Endothelial cell of umbilical vein (primary cell): ENCODE results near the gene TM4SF20. TPM values are rescaled to one million over a fixed set of nuclear protein-coding genes. Genes with fewer than 3 reads are reported as not detected.

Source experiments
- Bru-seq: library from RNA; stranded (reverse); fragments of 400-500 nt; gene quantifications from one replicate; lab custom pipeline; 2021; lab: Mats Ljungman, UMichigan
- BruChase-seq, 2 experiments: library from RNA; stranded (reverse); fragments of 400-500 nt; gene quantifications; one replicate each; lab custom pipeline; 2021; lab: Mats Ljungman, UMichigan
- BruUV-seq: library from RNA; stranded (reverse); fragments of 400-500 nt; replicated peaks from 2 replicates; lab custom pipeline; 2021; lab: Mats Ljungman, UMichigan
- CTCF ChIA-PET: fragments of 300-600, 350-600 bp; sonication (Branson Sonifier 250); formaldehyde crosslinking; loops from one replicate; lab custom pipeline; 2021; ENCODE audit warnings: antibody characterized with exemption, inconsistent platforms; lab: Charles Lee
- POLR2A ChIA-PET: fragments of 300-600, 350-600 bp; sonication (Branson Sonifier 250); formaldehyde crosslinking; loops from one replicate; lab custom pipeline; 2021; ENCODE audit warnings: antibody characterized with exemption, inconsistent platforms; lab: Charles Lee
- DNase-seq: peaks from one replicate; pipeline ENCODE4 v3.0.0-alpha.2; 2011; ENCODE audit warnings: low read depth, low spot score
- FAIRE-seq: peaks from 2 replicates; lab custom pipeline; 2011; peaks lifted over from hg19 to GRCh38; lab: Jason Lieb, UNC
- H2AFZ ChIP-seq: 2 replicates; pipeline ENCODE4 v1.6.0; 2012; ENCODE audit warnings: low read depth, low read length, control low read depth, inconsistent platforms
- H3K27ac ChIP-seq: 2 replicates; pipeline ENCODE4 v1.5.1; 2011; ENCODE audit warnings: low read depth, mild to moderate bottlenecking, control low read depth, low read length, moderate library complexity; ENCODE audit not compliant: insufficient read depth
- H3K27me3 ChIP-seq, 2 experiments: 2 replicates each; pipeline versions ENCODE4 v1.6.0 to v1.6.1; 2011; ENCODE audit warnings: low read length in 2 of 2, mixed read lengths in 1 of 2; ENCODE audit not compliant: control insufficient read depth in 2 of 2, insufficient read depth in 2 of 2
- H3K36me3 ChIP-seq, 2 experiments: 2 replicates in 1 of 2; 3 replicates in 1 of 2; pipeline ENCODE4 v1.5.1; 2011; ENCODE audit warnings: low read length in 2 of 2, mild to moderate bottlenecking in 1 of 2, moderate library complexity in 1 of 2; ENCODE audit not compliant: control insufficient read depth in 2 of 2, insufficient read depth in 2 of 2; ENCODE audit errors: extremely low read depth in 1 of 2
- H3K4me1 ChIP-seq: 3 replicates; pipeline ENCODE4 v1.5.1; 2011; ENCODE audit warnings: mild to moderate bottlenecking, low read length; ENCODE audit not compliant: control insufficient read depth, insufficient read depth; ENCODE audit errors: extremely low read depth
- H3K4me2 ChIP-seq: 2 replicates; pipeline ENCODE4 v1.6.1; 2011; ENCODE audit warnings: low read length, control low read depth, mixed read lengths; ENCODE audit not compliant: insufficient read depth
- H3K4me3 ChIP-seq, 3 experiments: fragments of 200-600 bp in 1 of 3; sonication (generic), shearing (Covaris generic) in 1 of 3; replicated peaks in 1 of 3; 2 replicates each; pipeline ENCODE4 v1.5.1; 2011 to 2016; ENCODE audit warnings: control low read depth in 3 of 3, low read length in 3 of 3, mild to moderate bottlenecking in 2 of 3, inconsistent platforms in 1 of 3, low read depth in 1 of 3, moderate library complexity in 1 of 3; ENCODE audit not compliant: insufficient read depth in 1 of 3
- H3K79me2 ChIP-seq: 2 replicates; pipeline ENCODE4 v1.6.0; 2012; ENCODE audit warnings: low read length, inconsistent platforms; ENCODE audit not compliant: control insufficient read depth, insufficient read depth
- H3K9ac ChIP-seq: replicated peaks from 2 replicates; pipeline ENCODE3; 2011; ENCODE audit warnings: low read length, control low read depth; ENCODE audit not compliant: insufficient read depth; ENCODE audit errors: extremely low read depth
- H3K9me1 ChIP-seq: replicated peaks from 3 replicates; pipeline ENCODE4 v1.6.0; 2011; ENCODE audit warnings: mild to moderate bottlenecking, low read length; ENCODE audit not compliant: control insufficient read depth, insufficient read depth; ENCODE audit errors: extremely low read depth
- H3K9me3 ChIP-seq: replicated peaks from 2 replicates; pipeline ENCODE4 v1.5.1; 2012; ENCODE audit warnings: low read length, inconsistent platforms; ENCODE audit not compliant: control insufficient read depth, insufficient read depth
- H4K20me1 ChIP-seq: replicated peaks from 2 replicates; pipeline ENCODE3; 2011; ENCODE audit warnings: mild to moderate bottlenecking, low read length; ENCODE audit not compliant: control insufficient read depth, insufficient read depth; ENCODE audit errors: extremely low read depth
- EZH2 ChIP-seq: IDR thresholded peaks from 2 replicates; pipeline ENCODE4 v1.6.1; 2012; ENCODE audit warnings: borderline replicate concordance, low read depth, mild to moderate bottlenecking, moderate library complexity, low read length, inconsistent platforms; ENCODE audit not compliant: severe bottlenecking
- FOS ChIP-seq: IDR thresholded peaks from 2 replicates; pipeline ENCODE4 v1.6.1; 2011; ENCODE audit warnings: mild to moderate bottlenecking, low read length, moderate library complexity, borderline replicate concordance; ENCODE audit not compliant: insufficient read depth
- GATA2 ChIP-seq: IDR thresholded peaks from 2 replicates; pipeline ENCODE4 v1.7.0; 2011; ENCODE audit warnings: low read depth, mild to moderate bottlenecking, moderate library complexity, mixed read lengths, low read length; ENCODE audit not compliant: insufficient read length, insufficient read depth
- MYC ChIP-seq: IDR thresholded peaks from one replicate; pipeline ENCODE4 v1.6.1; 2011; ENCODE audit warnings: mild to moderate bottlenecking, low read depth, low read length
- dilution Hi-C: fragments of 300-500 bp; cut with MboI; formaldehyde crosslinking; loops from one replicate; pipeline ENCODE4 v1.15.0; 2019; ENCODE audit warnings: low sequenced_read_pairs; ENCODE audit not compliant: extremely low pct_ligation_motif_present
- intact Hi-C: fragments of 100-400 bp; cut with micrococcal nuclease; formaldehyde crosslinking; loops from one replicate; pipeline ENCODE4 v1.10.0; 2022
- long read RNA-seq: library from polyadenylated mRNA; stranded (forward); transcript quantifications from one replicate; pipeline ENCODE4 v2.0.0, GENCODE V29; 2021
- polyA minus RNA-seq, 3 experiments: library from RNA; depleted of rRNA, polyadenylated mRNA; stranded (reverse); fragments of >200 nt; gene quantifications; 1 replicate in 1 of 3; 2 replicates in 2 of 3; pipeline ENCODE4 v1.2.3, GENCODE V29; 2011
- polyA plus RNA-seq, 4 experiments: library from polyadenylated mRNA; depleted of rRNA in 3 of 4; stranded (reverse) in 3 of 4; unstranded in 1 of 4; fragments of >200 nt; gene quantifications; 2 replicates each; pipeline versions ENCODE4 v1.2.1 to v1.2.3, GENCODE V29; 2011 to 2012; ENCODE audit warnings: missing spikeins in 1 of 4
- total RNA-seq: library from RNA; stranded (reverse); gene quantifications from 2 replicates; pipeline ENCODE4 v1.2.3, GENCODE V29; 2021
- TF ChIP-seq, protein P1 (sequence below): IDR thresholded peaks from 2 replicates; pipeline ENCODE4 v1.6.1; 2011; ENCODE audit not compliant: insufficient read depth, insufficient read length

TM4SF20 gene, protein sequence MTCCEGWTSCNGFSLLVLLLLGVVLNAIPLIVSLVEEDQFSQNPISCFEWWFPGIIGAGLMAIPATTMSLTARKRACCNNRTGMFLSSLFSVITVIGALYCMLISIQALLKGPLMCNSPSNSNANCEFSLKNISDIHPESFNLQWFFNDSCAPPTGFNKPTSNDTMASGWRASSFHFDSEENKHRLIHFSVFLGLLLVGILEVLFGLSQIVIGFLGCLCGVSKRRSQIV
- total RNA-seq (not detected in 2 replicates), polyA plus RNA-seq (not detected in 2 replicates), polyA minus RNA-seq (not detected in 2 replicates), Bru-seq, nascent RNA (not detected), BruChase-seq, experiment 1, labeled RNA remaining after a 6-hour chase (not detected), BruChase-seq, experiment 2, labeled RNA remaining after a 2-hour chase (percentile 8 among the genes with signal in this experiment)
- polyA plus RNA-seq (2011; cell fraction: cytosol; rRNA removed): not detected in 2 replicates
- not detected in 2 replicates for polyA plus RNA-seq (2011; cell fraction: nucleus; rRNA removed)
- polyA plus RNA-seq (2012): not detected in 2 replicates
- polyA minus RNA-seq (2011; cell fraction: cytosol; rRNA and poly(A)+ RNA removed): not detected
- not detected in 2 replicates for polyA minus RNA-seq (2011; cell fraction: nucleus; rRNA and poly(A)+ RNA removed)
- long read RNA-seq: 0 reads

DNA sequence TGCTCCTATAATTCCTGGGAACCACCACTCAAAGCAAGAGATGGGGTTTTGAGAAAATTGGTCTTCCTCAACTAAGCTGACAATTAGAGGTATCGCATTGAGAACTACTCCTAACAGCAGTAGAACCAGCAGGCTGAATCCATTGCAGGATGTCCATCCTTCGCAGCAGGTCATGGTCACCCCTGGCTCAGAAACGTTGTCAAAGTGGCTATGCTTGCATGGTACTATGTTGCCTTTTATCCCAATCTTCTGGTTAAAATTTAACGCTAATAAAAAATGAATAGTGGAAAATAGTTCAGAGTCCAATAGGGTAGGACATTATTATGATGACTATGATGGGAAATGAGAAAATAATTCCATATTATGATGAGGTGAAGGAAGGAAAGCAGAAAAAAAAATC is at the start of gene TM4SF20:
TM4SF20 (minus strand) TSS at position 212 of the 400 bp plus-strand sequence; CDS start at position 174, 38 bp downstream.
- Histone ChIP-seq H3K79me2 (no peaks in the 10 kb centered on the region), H3K9me3 (no peaks in the 10 kb centered on the region), H3K4me2 (no peak within 1 kb of the TSS), H3K27me3 (no peaks in the 10 kb centered on the region), H4K20me1 (no peaks in the 10 kb centered on the region), H3K4me1 (no peaks in the 10 kb centered on the region), H3K27ac (no peak within 1 kb of the TSS), H3K9ac (no peak within 1 kb of the TSS), H3K36me3 (no peaks in the 10 kb centered on the region), H3K9me1 (no peaks in the 10 kb centered on the region), H3K4me3 (no peak within 1 kb of the TSS), H2AFZ (no peak within 1 kb of the TSS)
- dilution Hi-C loops (no loop called here), intact Hi-C loops (no loop called here)
- TF ChIP-seq, protein P1, sequence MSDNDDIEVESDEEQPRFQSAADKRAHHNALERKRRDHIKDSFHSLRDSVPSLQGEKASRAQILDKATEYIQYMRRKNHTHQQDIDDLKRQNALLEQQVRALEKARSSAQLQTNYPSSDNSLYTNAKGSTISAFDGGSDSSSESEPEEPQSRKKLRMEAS: no peak
- TF ChIP-seq EZH2 (no peak), MYC (no peak), GATA2 (no peak), FOS (no peak)
- FAIRE-seq (no peak), DNase-seq (no peak)
- no TSS peak for BruUV-seq
- CTCF ChIA-PET: interaction anchor here (1.3 kb wide), 1 partner anchor 249 kb away, joined by 3 read pairs; no protein-coding TSS in a partner anchor
- POLR2A ChIA-PET: no interaction called here
